ENCODE measurements around the gene BANP. TPM values are rescaled to one million over a fixed set of nuclear protein-coding genes. Genes with fewer than 3 reads are reported as not detected.
"Not testable (repeated sequence)": the region's sequence is repeated elsewhere in the genome, so short reads cannot be mapped to it uniquely, and the experiment has no call there.

The BANP gene
- polyA plus RNA-seq, 1 of the 3 experiments (the other 2 are of a cell fraction): 16.8 TPM

- TF ChIP-seq GABPA (IDR thresholded peaks at IDR 0.05; ENCODE audit: low read depth) (no peak), TAF1 (IDR thresholded peaks at IDR 0.05; ENCODE audit: borderline replicate concordance, low read depth, low read length) (no peak), USF2 (IDR thresholded peaks at IDR 0.05; ENCODE audit: borderline replicate concordance, low read depth, low read length) (no peak), NFIC (IDR thresholded peaks at IDR 0.05; ENCODE audit: borderline replicate concordance) (no peak), FOXM1 (IDR thresholded peaks at IDR 0.05; ENCODE audit: low read depth) (no peak), GATA2 (CRISPR knock-in tag; IDR thresholded peaks at IDR 0.05) (no peak), TEAD4 (IDR thresholded peaks at IDR 0.05; ENCODE audit: borderline replicate concordance, insufficient read depth) (no peak), CHD2 (IDR thresholded peaks at IDR 0.05; ENCODE audit: low read length, partially characterized antibody) (no peak)
- no peak overlapping the region for H3K9ac ChIP-seq
- no peaks in the 10 kb centered on the region for H3K9me3 ChIP-seq
- ChIA-PET CTCF (no interaction called here), POLR2A (interaction anchor here (1.0 kb wide), 1 partner anchor 10 kb away, joined by 3 read pairs; no protein-coding TSS in a partner anchor)
- no peaks in the 10 kb centered on the region for H3F3A ChIP-seq (replicated peaks; ENCODE audit: insufficient read depth)
- H3K4me1 ChIP-seq (ENCODE audit: control insufficient read depth in 1 of 2, insufficient read depth in 2 of 2, low read depth in 1 of 2, low read length in 1 of 2): peaks cover 0 to 25% of the 10 kb centered on the region in 2 experiments; a peak in 1 of 4 replicates
- H3K79me2 ChIP-seq (ENCODE audit: insufficient read depth): no peaks in the 10 kb centered on the region
- H3K27ac ChIP-seq (ENCODE audit: low read depth in 2 of 2, low read length in 1 of 2): no peak overlapping the region
- no peaks in the 10 kb centered on the region for H3K36me3 ChIP-seq (replicated peaks in 1 of 2; ENCODE audit: control insufficient read depth in 1 of 2, insufficient read depth in 2 of 2, low read length in 1 of 2)
- no peak for DNase-seq
- H3K4me3 ChIP-seq (ENCODE audit: low read depth in 2 of 2, low read length in 1 of 2): no peak overlapping the region
- H3K9me2 ChIP-seq: no peaks in the 10 kb centered on the region
- H3K27me3 ChIP-seq (ENCODE audit: insufficient read depth): no peaks in the 10 kb centered on the region
- H4K20me1 ChIP-seq (ENCODE audit: insufficient read depth): no peaks in the 10 kb centered on the region
- no peak overlapping the region for H3K4me2 ChIP-seq
- no peak overlapping the region for H2AFZ ChIP-seq (ENCODE audit: low read depth)
- WGBS (ENCODE audit: low lambda C conversion rate): 82% methylated on average over 10 of the region's 20 CpGs
Measured at GRCh38 chr16:88088161-88088581, 136.9 kb downstream of the BANP start.

GRCh38 chr16:88088611-88089010 is 137.4 kb downstream of the BANP start:
- H3F3A ChIP-seq (replicated peaks; ENCODE audit: insufficient read depth); H3K9ac ChIP-seq; H3K9me3 ChIP-seq; H3K4me2 ChIP-seq; CTCF ChIA-PET; H3K4me3 ChIP-seq (ENCODE audit: low read depth in 2 of 2, low read length in 1 of 2); H3K36me3 ChIP-seq (replicated peaks in 1 of 2; ENCODE audit: control insufficient read depth in 1 of 2, insufficient read depth in 2 of 2, low read length in 1 of 2); H3K27me3 ChIP-seq (ENCODE audit: insufficient read depth); H3K9me2 ChIP-seq; H2AFZ ChIP-seq (ENCODE audit: low read depth); H3K79me2 ChIP-seq (ENCODE audit: insufficient read depth); H4K20me1 ChIP-seq (ENCODE audit: insufficient read depth); DNase-seq; H3K27ac ChIP-seq (ENCODE audit: low read depth in 2 of 2, low read length in 1 of 2): not testable (repeated sequence)
- POLR2A ChIA-PET: interaction anchor here (1.0 kb wide), 1 partner anchor 10 kb away, joined by 3 read pairs; no protein-coding TSS in a partner anchor
- H3K4me1 ChIP-seq (ENCODE audit: control insufficient read depth in 1 of 2, insufficient read depth in 2 of 2, low read depth in 1 of 2, low read length in 1 of 2): peaks cover 0 to 24% of the 10 kb centered on the region in 2 experiments; a peak in 1 of 4 replicates
- WGBS (ENCODE audit: low lambda C conversion rate): 67% methylated on average over 5 of the region's 10 CpGs

GRCh38 chr16:88089071-88089470 is 137.8 kb downstream of the BANP start:
- H3K36me3 ChIP-seq (replicated peaks in 1 of 2; ENCODE audit: control insufficient read depth in 1 of 2, insufficient read depth in 2 of 2, low read length in 1 of 2); CTCF ChIA-PET; POLR2A ChIA-PET; H4K20me1 ChIP-seq (ENCODE audit: insufficient read depth); DNase-seq; H3K9me3 ChIP-seq; H3K79me2 ChIP-seq (ENCODE audit: insufficient read depth); H3K27me3 ChIP-seq (ENCODE audit: insufficient read depth); H3F3A ChIP-seq (replicated peaks; ENCODE audit: insufficient read depth); H2AFZ ChIP-seq (ENCODE audit: low read depth); H3K9me2 ChIP-seq; H3K9ac ChIP-seq; H3K4me2 ChIP-seq; H3K27ac ChIP-seq (ENCODE audit: low read depth in 2 of 2, low read length in 1 of 2); H3K4me3 ChIP-seq (ENCODE audit: low read depth in 2 of 2, low read length in 1 of 2): not testable (repeated sequence)
- WGBS (ENCODE audit: low lambda C conversion rate): 83% methylated on average over 5 of the region's 15 CpGs
- peaks cover 0 to 24% of the 10 kb centered on the region in 2 experiments; a peak in 1 of 4 replicates for H3K4me1 ChIP-seq (ENCODE audit: control insufficient read depth in 1 of 2, insufficient read depth in 2 of 2, low read depth in 1 of 2, low read length in 1 of 2)

GRCh38 chr16:88089632-88090376 is 138.6 kb downstream of the BANP start:
- H3K36me3 ChIP-seq (replicated peaks in 1 of 2; ENCODE audit: control insufficient read depth in 1 of 2, insufficient read depth in 2 of 2, low read length in 1 of 2); DNase-seq; CTCF ChIA-PET; H3K27ac ChIP-seq (ENCODE audit: low read depth in 2 of 2, low read length in 1 of 2); H3K9ac ChIP-seq; H3K9me3 ChIP-seq; H3K4me3 ChIP-seq (ENCODE audit: low read depth in 2 of 2, low read length in 1 of 2); H3K79me2 ChIP-seq (ENCODE audit: insufficient read depth); POLR2A ChIA-PET; H3K9me2 ChIP-seq; H4K20me1 ChIP-seq (ENCODE audit: insufficient read depth); H2AFZ ChIP-seq (ENCODE audit: low read depth); H3K4me2 ChIP-seq; H3F3A ChIP-seq (replicated peaks; ENCODE audit: insufficient read depth); H3K27me3 ChIP-seq (ENCODE audit: insufficient read depth): not testable (repeated sequence)
- WGBS (ENCODE audit: low lambda C conversion rate): 85% methylated on average over 14 of the region's 23 CpGs
- H3K4me1 ChIP-seq (ENCODE audit: control insufficient read depth in 1 of 2, insufficient read depth in 2 of 2, low read depth in 1 of 2, low read length in 1 of 2): peaks cover 0 to 27% of the 10 kb centered on the region in 2 experiments; a peak in 1 of 4 replicates

- peaks cover 0 to 27% of the 10 kb centered on the region in 2 experiments; a peak in 1 of 4 replicates for H3K4me1 ChIP-seq (ENCODE audit: control insufficient read depth in 1 of 2, insufficient read depth in 2 of 2, low read depth in 1 of 2, low read length in 1 of 2)
- POLR2A ChIA-PET; H2AFZ ChIP-seq (ENCODE audit: low read depth); H3K79me2 ChIP-seq (ENCODE audit: insufficient read depth); H3K36me3 ChIP-seq (replicated peaks in 1 of 2; ENCODE audit: control insufficient read depth in 1 of 2, insufficient read depth in 2 of 2, low read length in 1 of 2); H4K20me1 ChIP-seq (ENCODE audit: insufficient read depth); H3F3A ChIP-seq (replicated peaks; ENCODE audit: insufficient read depth); CTCF ChIA-PET; H3K27ac ChIP-seq (ENCODE audit: low read depth in 2 of 2, low read length in 1 of 2); DNase-seq; H3K4me3 ChIP-seq (ENCODE audit: low read depth in 2 of 2, low read length in 1 of 2); H3K4me2 ChIP-seq; H3K9ac ChIP-seq; H3K27me3 ChIP-seq (ENCODE audit: insufficient read depth); H3K9me2 ChIP-seq; H3K9me3 ChIP-seq: not testable (repeated sequence)
- WGBS (ENCODE audit: low lambda C conversion rate): 73% methylated on average over 8 of the region's 38 CpGs
Measured at GRCh38 chr16:88090377-88091175, 139.3 kb downstream of the BANP start.
